RWPE1 (cell line): ENCODE measurements around the gene WDR5.
A peak's percentile ranks its signal among the peaks of the same experiment; 100 is the strongest.

ENCODE experiments used
- CTCF ChIA-PET: fragments of 350-600 bp; sonication (Branson Sonifier 250); formaldehyde crosslinking; extraction: SDS; loops from one replicate; lab custom pipeline; 2021; lab: Yijun Ruan, JAX
- POLR2A ChIA-PET: fragments of 400-600 bp; formaldehyde crosslinking; extraction: SDS; loops from one replicate; lab custom pipeline; 2020; ENCODE audit warnings: antibody characterized with exemption; ENCODE audit not compliant: low non-redundant PET; lab: Yijun Ruan, JAX
- DNase-seq: peaks from one replicate; pipeline ENCODE4 v3.0.0; 2012; ENCODE audit warnings: low spot score
- H3K27ac ChIP-seq: fragments of 450-650 bp; 2 replicates; pipeline ENCODE4 v1.5.1; 2017
- CTCF ChIP-seq: fragments of 450-650 bp; conservative IDR thresholded peaks from 2 replicates; pipeline ENCODE4 v1.5.1; 2017; ENCODE audit warnings: low read depth, mild to moderate bottlenecking

Gene WDR5

GRCh38 chr9:134132208-134132870, 3.5 kb upstream of the WDR5 start:
- peak overlapping the region; percentile 96 for H3K27ac ChIP-seq

DNA sequence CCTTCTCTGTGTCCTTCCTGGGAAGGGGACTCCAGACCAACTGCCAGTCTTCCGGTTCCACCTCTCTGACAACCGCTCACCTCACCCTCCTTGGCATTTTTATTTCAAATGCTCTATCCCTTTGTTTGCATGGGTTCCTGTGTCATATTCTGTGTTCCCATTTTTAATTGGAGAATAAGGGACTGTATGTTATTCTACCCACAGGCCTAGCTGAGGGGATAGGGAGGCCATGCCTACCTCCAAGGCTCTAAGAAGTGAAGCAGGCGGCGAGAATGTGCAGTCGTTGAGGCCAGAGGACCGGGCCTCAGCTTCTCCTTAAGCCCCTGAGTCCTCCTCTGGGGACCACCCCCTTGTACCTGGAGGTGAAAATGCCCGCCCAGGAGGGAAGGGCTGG, 936 bp upstream of the WDR5 start:
- POLR2A ChIA-PET = interaction anchor here (0.6 kb wide), 1 partner anchor 194 kb away, joined by 3 read pairs; no protein-coding TSS in a partner anchor
- CTCF ChIA-PET = interaction anchor here (1.2 kb wide), 1 partner anchor 12 kb away, joined by 3 read pairs; no protein-coding TSS in a partner anchor
- peak; percentile 40 for DNase-seq
- no peak for TF ChIP-seq CTCF
- peak overlapping the region; percentile 96 for H3K27ac ChIP-seq

More at GRCh38 chr9:134132208-134132870, 3.5 kb upstream of the WDR5 start:
- ChIA-PET POLR2A (no interaction called here), CTCF (no interaction called here)
- no peak for DNase-seq
- no peak for TF ChIP-seq CTCF

DNA sequence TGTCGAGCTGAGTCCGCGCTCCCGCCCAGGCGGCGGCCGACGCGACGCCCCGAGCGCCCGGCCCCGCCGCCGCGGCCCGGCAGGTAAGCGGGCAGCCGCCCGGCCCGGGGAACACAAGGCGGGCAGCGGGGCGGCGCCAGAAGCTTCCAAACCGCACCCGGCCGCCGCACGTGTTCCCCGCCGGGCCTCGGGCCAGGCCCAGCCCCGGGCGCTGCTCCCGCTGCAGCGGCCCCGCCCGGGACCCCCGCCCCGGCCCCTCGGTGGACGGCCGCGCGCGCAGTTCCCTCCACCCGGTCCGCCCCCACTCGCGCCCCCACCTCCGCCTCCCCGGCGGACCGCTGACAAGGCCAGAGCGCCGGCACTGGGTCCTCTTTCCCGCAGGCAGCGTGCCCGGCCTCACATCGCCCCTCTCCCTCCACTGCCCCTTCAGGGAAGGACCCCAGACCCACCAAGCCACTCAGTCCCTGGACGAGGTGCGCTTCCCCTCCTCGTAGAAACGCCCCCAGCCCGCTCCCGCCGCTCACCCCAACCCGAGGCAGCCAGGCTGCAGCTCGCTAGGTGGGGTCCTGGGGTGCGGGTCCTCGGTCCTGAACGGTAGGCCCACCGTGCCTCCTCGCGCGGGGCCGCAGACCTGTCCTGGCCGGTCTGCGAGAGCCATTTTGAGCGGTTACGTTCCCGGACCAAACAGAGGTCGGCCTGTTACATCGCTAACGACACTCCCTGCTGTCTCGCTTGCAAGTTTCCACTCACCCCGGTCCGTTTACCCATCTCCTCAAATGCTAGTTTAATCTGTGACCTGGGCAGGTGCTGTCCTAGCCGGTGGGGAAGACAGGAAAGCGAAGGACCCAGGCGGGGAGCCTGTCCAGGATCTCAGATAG, 475 bp downstream of the WDR5 start:
- ChIA-PET POLR2A (interaction anchor here (0.6 kb wide), 1 partner anchor 318 kb away, joined by 3 read pairs; no protein-coding TSS in a partner anchor), CTCF (interaction anchor here (0.6 kb wide), 2 partner anchors 37 to 807 kb away, joined by 3 read pairs; no protein-coding TSS in a partner anchor)
- TF ChIP-seq CTCF = no peak
- peak; percentile 52 for DNase-seq
- H3K27ac ChIP-seq = peak overlapping the region; percentile 96

GRCh38 chr9:134136996-134137299, 1.1 kb downstream of the WDR5 start:
- POLR2A ChIA-PET = no interaction called here
- CTCF ChIA-PET = no interaction called here
- no peak for TF ChIP-seq CTCF
- no peak for DNase-seq
- H3K27ac ChIP-seq = peak overlapping the region; percentile 96

DNA sequence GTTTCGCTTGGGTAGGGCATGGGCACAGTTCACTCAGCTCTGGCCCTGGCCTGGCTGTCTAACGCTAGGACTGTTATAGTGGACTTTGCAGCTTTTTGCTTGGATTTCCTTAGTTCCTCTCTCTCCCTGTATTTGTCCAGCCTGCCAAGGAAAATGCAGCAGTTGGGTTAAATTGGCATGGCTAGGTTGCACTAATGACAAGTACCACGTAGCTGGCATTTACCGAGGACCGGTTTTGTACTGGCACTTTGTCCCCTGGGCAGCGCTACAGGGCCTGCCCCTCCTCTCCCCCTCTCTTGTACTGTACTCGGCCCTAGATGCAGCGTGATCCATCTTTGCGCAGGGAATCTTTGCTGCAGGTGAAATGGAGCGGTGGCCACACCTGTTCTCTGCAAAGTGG, 2.4 kb downstream of the WDR5 start:
- ChIA-PET POLR2A (no interaction called here), CTCF (interaction anchor here (0.6 to 1.3 kb wide), 4 partner anchors 9 to 305 kb away, joined by 3 to 4 read pairs (median 4); no protein-coding TSS in a partner anchor)
- no peak for DNase-seq
- TF ChIP-seq CTCF = no peak
- peak overlapping the region; percentile 96 for H3K27ac ChIP-seq

GRCh38 chr9:134139081-134139480, 3.2 kb downstream of the WDR5 start:
- peak overlapping the region; percentile 59 for H3K27ac ChIP-seq
- CTCF ChIA-PET = interaction anchor here (1.0 to 1.3 kb wide), 3 partner anchors 8 to 304 kb away, joined by 3 to 4 read pairs (median 4); no protein-coding TSS in a partner anchor
- POLR2A ChIA-PET = no interaction called here
- DNase-seq = no peak
- no peak for TF ChIP-seq CTCF
